ENCODE data around the gene NUP85.

DNA sequence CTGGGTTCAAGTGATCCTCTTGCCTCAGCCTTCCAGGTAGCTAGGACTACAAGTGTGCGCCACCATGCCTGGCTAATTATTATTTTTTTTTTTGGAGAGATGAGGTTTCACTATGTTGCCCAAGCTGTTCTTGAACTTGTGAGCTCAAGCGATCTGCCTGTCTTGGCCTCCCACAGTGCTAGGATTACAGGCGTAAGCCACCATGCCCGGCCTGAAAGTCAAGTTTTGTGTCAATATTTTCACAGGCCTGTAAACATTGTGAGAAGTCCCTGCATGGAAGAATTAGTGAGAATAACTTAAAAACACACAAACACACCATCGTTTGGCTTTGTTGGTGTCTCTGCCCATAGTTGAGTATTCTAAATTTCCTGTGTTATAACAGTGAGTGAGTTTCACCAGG, 22.2 kb downstream of the NUP85 start:
- no peak for TF ChIP-seq POLR2AphosphoS5 (IDR thresholded peaks at IDR 0.05; ENCODE audit: low read depth, low read length)
- TF ChIP-seq POLR2A (IDR thresholded peaks at IDR 0.05; ENCODE audit: low read depth, low read length) = no peak

Data from GM12892 (cell line).